ENCODE results near the gene HAUS5. TPM values are rescaled to one million over a fixed set of nuclear protein-coding genes. Genes with fewer than 3 reads are reported as not detected.

HAUS5 gene
- total RNA-seq, 1 donor from 2014 or later, result 5.3 TPM

DNA sequence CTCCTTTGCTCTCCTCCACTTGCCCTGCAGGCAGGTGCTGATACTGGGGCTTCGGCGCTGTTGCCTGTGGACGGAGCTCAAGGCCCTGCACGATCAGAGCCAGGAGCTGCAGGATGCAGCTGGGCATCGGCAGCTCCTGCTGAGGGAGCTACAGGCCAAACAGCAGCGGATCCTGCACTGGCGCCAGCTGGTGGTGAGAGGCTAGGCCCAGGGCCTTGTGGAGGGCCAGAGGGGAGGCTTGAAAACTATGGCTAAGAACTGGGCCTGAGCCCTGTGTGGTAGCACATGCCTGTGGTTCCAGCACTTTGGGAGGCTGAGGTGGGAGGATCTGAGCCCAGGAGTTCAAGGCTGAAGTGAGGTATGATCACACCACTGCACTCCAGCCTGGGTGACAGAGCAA lies 6.3 kb downstream of the HAUS5 start:
- no peak overlapping the region for H3K27ac Mint-ChIP-seq (ENCODE audit: unreplicated experiment)
- TF ChIP-seq, protein P1, sequence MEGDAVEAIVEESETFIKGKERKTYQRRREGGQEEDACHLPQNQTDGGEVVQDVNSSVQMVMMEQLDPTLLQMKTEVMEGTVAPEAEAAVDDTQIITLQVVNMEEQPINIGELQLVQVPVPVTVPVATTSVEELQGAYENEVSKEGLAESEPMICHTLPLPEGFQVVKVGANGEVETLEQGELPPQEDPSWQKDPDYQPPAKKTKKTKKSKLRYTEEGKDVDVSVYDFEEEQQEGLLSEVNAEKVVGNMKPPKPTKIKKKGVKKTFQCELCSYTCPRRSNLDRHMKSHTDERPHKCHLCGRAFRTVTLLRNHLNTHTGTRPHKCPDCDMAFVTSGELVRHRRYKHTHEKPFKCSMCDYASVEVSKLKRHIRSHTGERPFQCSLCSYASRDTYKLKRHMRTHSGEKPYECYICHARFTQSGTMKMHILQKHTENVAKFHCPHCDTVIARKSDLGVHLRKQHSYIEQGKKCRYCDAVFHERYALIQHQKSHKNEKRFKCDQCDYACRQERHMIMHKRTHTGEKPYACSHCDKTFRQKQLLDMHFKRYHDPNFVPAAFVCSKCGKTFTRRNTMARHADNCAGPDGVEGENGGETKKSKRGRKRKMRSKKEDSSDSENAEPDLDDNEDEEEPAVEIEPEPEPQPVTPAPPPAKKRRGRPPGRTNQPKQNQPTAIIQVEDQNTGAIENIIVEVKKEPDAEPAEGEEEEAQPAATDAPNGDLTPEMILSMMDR (IDR thresholded peaks at IDR 0.05; ENCODE audit: insufficient read depth, low read depth, low read length), result no peak
- TF ChIP-seq EZH2 (IDR thresholded peaks at IDR 0.05; ENCODE audit: insufficient read depth, low read length), result no peak
- Histone ChIP-seq H2AFZ (ENCODE audit: low read depth, low read length) (no peak overlapping the region), H3K4me2 (ENCODE audit: low read length) (no peak overlapping the region), H4K20me1 (ENCODE audit: insufficient read depth, low read length) (no peaks in the 10 kb centered on the region), H3K36me3 (ENCODE audit: insufficient read depth, low read length) (peaks cover 2% of the 10 kb centered on the region), H3K4me1 (ENCODE audit: insufficient read depth, low read length) (no peaks in the 10 kb centered on the region), H3K4me3 (ENCODE audit: insufficient read depth, low read depth, low read length) (no peak overlapping the region), H3K27ac (ENCODE audit: low read depth, low read length) (no peak overlapping the region), H3K27me3 (ENCODE audit: insufficient read depth, low read length) (no peaks in the 10 kb centered on the region), H3K79me2 (ENCODE audit: insufficient read depth, low read length) (no peaks in the 10 kb centered on the region), H3K9me3 (ENCODE audit: insufficient read depth, low read depth, low read length) (no peaks in the 10 kb centered on the region), H3K9ac (ENCODE audit: low read length) (no peak overlapping the region)
- H3K9me3 Mint-ChIP-seq (ENCODE audit: unreplicated experiment), result no peaks in the 10 kb centered on the region
- FAIRE-seq (no peak), DNase-seq (ENCODE audit: low read depth) (no peak)
- no peaks in the 10 kb centered on the region for H3K4me1 Mint-ChIP-seq (ENCODE audit: low read depth, unreplicated experiment)
- peaks cover 1% of the 10 kb centered on the region for H3K27me3 Mint-ChIP-seq (ENCODE audit: low read depth, unreplicated experiment)
- no peak overlapping the region for H3K4me3 Mint-ChIP-seq (ENCODE audit: unreplicated experiment)
- H3K36me3 Mint-ChIP-seq (ENCODE audit: low read depth, unreplicated experiment), result peaks cover 4% of the 10 kb centered on the region

- Histone ChIP-seq H2AFZ (ENCODE audit: low read depth, low read length) (no peak overlapping the region), H3K9me3 (ENCODE audit: insufficient read depth, low read depth, low read length) (no peaks in the 10 kb centered on the region), H3K4me1 (ENCODE audit: insufficient read depth, low read length) (no peaks in the 10 kb centered on the region), H3K4me2 (ENCODE audit: low read length) (no peak overlapping the region), H4K20me1 (ENCODE audit: insufficient read depth, low read length) (no peaks in the 10 kb centered on the region), H3K27me3 (ENCODE audit: insufficient read depth, low read length) (no peaks in the 10 kb centered on the region), H3K79me2 (ENCODE audit: insufficient read depth, low read length) (no peaks in the 10 kb centered on the region), H3K4me3 (ENCODE audit: insufficient read depth, low read depth, low read length) (no peak overlapping the region), H3K27ac (ENCODE audit: low read depth, low read length) (no peak overlapping the region), H3K9ac (ENCODE audit: low read length) (no peak overlapping the region), H3K36me3 (ENCODE audit: insufficient read depth, low read length) (peaks cover 2% of the 10 kb centered on the region)
- TF ChIP-seq EZH2 (IDR thresholded peaks at IDR 0.05; ENCODE audit: insufficient read depth, low read length), result no peak
- TF ChIP-seq, protein P1 (IDR thresholded peaks at IDR 0.05; ENCODE audit: insufficient read depth, low read depth, low read length), result no peak
- Mint-ChIP-seq H3K4me3 (ENCODE audit: unreplicated experiment) (no peak overlapping the region), H3K27ac (ENCODE audit: unreplicated experiment) (no peak overlapping the region), H3K27me3 (ENCODE audit: low read depth, unreplicated experiment) (peaks cover 1% of the 10 kb centered on the region), H3K4me1 (ENCODE audit: low read depth, unreplicated experiment) (no peaks in the 10 kb centered on the region), H3K9me3 (ENCODE audit: unreplicated experiment) (no peaks in the 10 kb centered on the region), H3K36me3 (ENCODE audit: low read depth, unreplicated experiment) (peaks cover 4% of the 10 kb centered on the region)
- DNase-seq (ENCODE audit: low read depth) (no peak), FAIRE-seq (no peak)
Observed at GRCh38 chr19:35619290-35619923, 6.9 kb downstream of the HAUS5 start.

- H3K4me1 ChIP-seq (ENCODE audit: insufficient read depth, low read length), result no peaks in the 10 kb centered on the region
- H3K27me3 ChIP-seq (ENCODE audit: insufficient read depth, low read length), result no peaks in the 10 kb centered on the region
- H4K20me1 ChIP-seq (ENCODE audit: insufficient read depth, low read length), result no peaks in the 10 kb centered on the region
- Mint-ChIP-seq H3K36me3 (ENCODE audit: low read depth, unreplicated experiment) (peaks cover 4% of the 10 kb centered on the region), H3K4me3 (ENCODE audit: unreplicated experiment) (no peak overlapping the region), H3K27me3 (ENCODE audit: low read depth, unreplicated experiment) (peaks cover 1% of the 10 kb centered on the region), H3K27ac (ENCODE audit: unreplicated experiment) (no peak overlapping the region), H3K4me1 (ENCODE audit: low read depth, unreplicated experiment) (no peaks in the 10 kb centered on the region), H3K9me3 (ENCODE audit: unreplicated experiment) (no peaks in the 10 kb centered on the region)
- no peak overlapping the region for H3K27ac ChIP-seq (ENCODE audit: low read depth, low read length)
- H3K9me3 ChIP-seq (ENCODE audit: insufficient read depth, low read depth, low read length), result no peaks in the 10 kb centered on the region
- H3K4me3 ChIP-seq (ENCODE audit: insufficient read depth, low read depth, low read length), result no peak overlapping the region
- no peaks in the 10 kb centered on the region for H3K79me2 ChIP-seq (ENCODE audit: insufficient read depth, low read length)
- no peak overlapping the region for H3K9ac ChIP-seq (ENCODE audit: low read length)
- DNase-seq (ENCODE audit: low read depth) (no peak), FAIRE-seq (no peak)
- H3K4me2 ChIP-seq (ENCODE audit: low read length), result no peak overlapping the region
- no peak for TF ChIP-seq EZH2 (IDR thresholded peaks at IDR 0.05; ENCODE audit: insufficient read depth, low read length)
- TF ChIP-seq, protein P1 (IDR thresholded peaks at IDR 0.05; ENCODE audit: insufficient read depth, low read depth, low read length), result no peak
- H3K36me3 ChIP-seq (ENCODE audit: insufficient read depth, low read length), result peaks cover 2% of the 10 kb centered on the region
- no peak overlapping the region for H2AFZ ChIP-seq (ENCODE audit: low read depth, low read length)
Observed at GRCh38 chr19:35620001-35620400, 7.5 kb downstream of the HAUS5 start.

Data from astrocyte (in vitro differentiated cells and primary cell).